Transverse colon (tissue), 4 donors: ENCODE results near the gene FAM114A1.

Experiments
- CTCF ChIP-seq, 5 experiments: fragments of 200-600 bp in 3 of 5; fragments of 450-650 bp in 2 of 5; sonication (generic) in 3 of 5; IDR thresholded peaks; 1 replicate in 2 of 5; 2 replicates in 3 of 5; pipeline ENCODE4 v1.5.1; 2016 to 2017; ENCODE audit warnings: antibody characterized with exemption in 5 of 5, inconsistent platforms in 3 of 5, mild to moderate bottlenecking in 2 of 5, moderate library complexity in 1 of 5
- POLR2A ChIP-seq: fragments of 450-650 bp; IDR thresholded peaks from one replicate; pipeline ENCODE4 v1.6.1; 2016; ENCODE audit warnings: antibody characterized with exemption, mild to moderate bottlenecking, moderate library complexity
- POLR2AphosphoS5 ChIP-seq, 3 donors: sonication (generic); formaldehyde crosslinking; IDR thresholded peaks; one replicate each; pipeline ENCODE4 v1.6.1; 2016; ENCODE audit warnings: antibody characterized with exemption in 3 of 3

GRCh38 chr4:38940476-38940875 is 72.9 kb downstream of the FAM114A1 start:
- no peak for TF ChIP-seq CTCF (IDR thresholded peaks at IDR 0.05)
- no peak for TF ChIP-seq POLR2A
- no peak for TF ChIP-seq POLR2AphosphoS5 (IDR thresholded peaks at IDR 0.05)
